ENCODE data around the gene METTL26. TPM values are rescaled to one million over a fixed set of nuclear protein-coding genes. Genes with fewer than 3 reads are reported as not detected.

Gene METTL26
- total RNA-seq, 4 donors from 2014 or later = 32.6 to 91.8 (median 86.7) TPM

- in situ Hi-C loops (cut with MboI; ENCODE audit: low pct_ligation_motif_present in 1 of 4, low pct_unique_long_range_greater_than_20kb in 1 of 4, low sequenced_read_pairs in 3 of 4) = no loop called here
- Histone ChIP-seq H3K9me3 (no peaks in the 10 kb centered on the region), H3K4me1 (peaks cover 8 to 24% (median 23%) of the 10 kb centered on the region in 4 donors), H3K27me3 (no peaks in the 10 kb centered on the region), H3K36me3 (no peaks in the 10 kb centered on the region), H3K4me3 (no peak overlapping the region), H3K27ac (no peak overlapping the region)
- intact Hi-C loops (cut with DNase I; ENCODE audit: low total_unique reads) = loop anchor here (2.0 kb wide), 1 partner anchor 37 kb away; no protein-coding TSS in a partner anchor
- TF ChIP-seq CTCF (IDR thresholded peaks at IDR 0.05) (no peak), POLR2AphosphoS5 (IDR thresholded peaks at IDR 0.05) (no peak), POLR2A (IDR thresholded peaks at IDR 0.05) (no peak)
- 27 to 58% methylated on average over 2 to 8 of the region's 9 CpGs for WGBS, 2 donors (ENCODE audit: low coverage in 1 of 2)
- DNase-seq = no peak
These were observed 4.2 kb downstream of the METTL26 start for GRCh38 chr16:631808-632358.

- DNase-seq = no peak
- Histone ChIP-seq H3K27ac (no peak within 1 kb of the TSS), H3K4me3 (no peak within 1 kb of the TSS), H3K36me3 (no peaks in the 10 kb centered on the region), H3K4me1 (peaks cover 8 to 24% (median 23%) of the 10 kb centered on the region in 4 donors), H3K27me3 (no peaks in the 10 kb centered on the region), H3K9me3 (no peaks in the 10 kb centered on the region)
- TF ChIP-seq POLR2AphosphoS5 (IDR thresholded peaks at IDR 0.05) = peak in 1 of 3 donors; percentile 12
- TF ChIP-seq POLR2A (IDR thresholded peaks at IDR 0.05) = no peak
- no peak for TF ChIP-seq CTCF (IDR thresholded peaks at IDR 0.05)
- TF ChIP-seq EP300 (IDR thresholded peaks at IDR 0.05; ENCODE audit: low read depth) = no peak
- intact Hi-C loops (cut with DNase I; ENCODE audit: low total_unique reads) (loop anchor here (2.0 kb wide), 1 partner anchor 36 kb away; no protein-coding TSS in a partner anchor), in situ Hi-C loops (cut with MboI; ENCODE audit: low pct_ligation_motif_present in 1 of 4, low pct_unique_long_range_greater_than_20kb in 1 of 4, low sequenced_read_pairs in 3 of 4) (no loop called here)
- 9% methylated on average over 13 of the region's 23 CpGs; no CpG with 5 or more reads in 1 of the 2 donors for WGBS, 2 donors (ENCODE audit: low coverage in 1 of 2)
These were observed 5.2 kb downstream of the METTL26 start, which contains the start of gene WFIKKN1 for GRCh38 chr16:630815-631405. Gene WFIKKN1, plus strand, starts transcription at chr16:630985. Its CDS starts 269 bp downstream, at chr16:631254.

GRCh38 chr16:630249-630814 lies 5.8 kb downstream of the METTL26 start:
- Histone ChIP-seq H3K27ac (no peak overlapping the region), H3K4me3 (no peak overlapping the region), H3K9me3 (no peaks in the 10 kb centered on the region), H3K4me1 (peaks cover 5 to 19% (median 18%) of the 10 kb centered on the region in 4 donors), H3K36me3 (no peaks in the 10 kb centered on the region), H3K27me3 (no peaks in the 10 kb centered on the region)
- no peak for TF ChIP-seq CTCF (IDR thresholded peaks at IDR 0.05)
- intact Hi-C loops (cut with DNase I; ENCODE audit: low total_unique reads) (loop anchor here (2.0 kb wide), 1 partner anchor 36 kb away; no protein-coding TSS in a partner anchor), in situ Hi-C loops (cut with MboI; ENCODE audit: low pct_ligation_motif_present in 1 of 4, low pct_unique_long_range_greater_than_20kb in 1 of 4, low sequenced_read_pairs in 3 of 4) (no loop called here)
- 57% methylated on average over 17 of the region's 29 CpGs; no CpG with 5 or more reads in 1 of the 2 donors for WGBS, 2 donors (ENCODE audit: low coverage in 1 of 2)
- no peak for DNase-seq

GRCh38 chr16:629833-630248 lies 6.3 kb downstream of the METTL26 start:
- in situ Hi-C loops (cut with MboI; ENCODE audit: low pct_ligation_motif_present in 1 of 4, low pct_unique_long_range_greater_than_20kb in 1 of 4, low sequenced_read_pairs in 3 of 4) = no loop called here
- Histone ChIP-seq H3K4me3 (no peak overlapping the region), H3K27me3 (no peaks in the 10 kb centered on the region), H3K36me3 (no peaks in the 10 kb centered on the region), H3K9me3 (no peaks in the 10 kb centered on the region), H3K4me1 (peaks cover under 1 to 14% (median 13%) of the 10 kb centered on the region in 4 donors), H3K27ac (no peak overlapping the region)
- WGBS, 2 donors (ENCODE audit: low coverage in 1 of 2) = 60% methylated on average over 10 of the region's 11 CpGs; no CpG with 5 or more reads in 1 of the 2 donors
- TF ChIP-seq EP300 (IDR thresholded peaks at IDR 0.05; ENCODE audit: low read depth) (no peak), CTCF (IDR thresholded peaks at IDR 0.05) (no peak), POLR2AphosphoS5 (IDR thresholded peaks at IDR 0.05) (no peak)
- DNase-seq = no peak
- intact Hi-C loops (cut with DNase I; ENCODE audit: low total_unique reads) = loop anchor here (2.0 kb wide), 1 partner anchor 35 kb away; no protein-coding TSS in a partner anchor

Data from transverse colon (tissue), 4 donors.